BE2C (cell line): Measurements from ENCODE around the gene TBC1D4.

Experiments used
- DNase-seq: peaks from one replicate; pipeline ENCODE4 v3.0.0-alpha.2; 2020
- H3K27me3 ChIP-seq: fragments of 250-450 bp; sonication (Bioruptor Pico); 2 replicates; pipeline ENCODE4 v1.5.1; 2020; ENCODE audit warnings: mild to moderate bottlenecking
- H3K36me3 ChIP-seq: fragments of 250-450 bp; sonication (Bioruptor Pico); 2 replicates; pipeline ENCODE4 v1.5.1; 2020; ENCODE audit warnings: mild to moderate bottlenecking
- H3K4me1 ChIP-seq: fragments of 250-450 bp; sonication (Bioruptor Pico); 2 replicates; pipeline ENCODE4 v1.5.1; 2020
- H3K4me3 ChIP-seq: 2 replicates; pipeline ENCODE4 v1.5.1; 2011; ENCODE audit warnings: low read depth, low read length
- H3K9me3 ChIP-seq: fragments of 250-450 bp; sonication (Bioruptor Pico); 2 replicates; pipeline ENCODE4 v1.5.1; 2020
- CTCF ChIP-seq: IDR thresholded peaks from 2 replicates; pipeline ENCODE4 v1.5.1; 2012; ENCODE audit warnings: mild to moderate bottlenecking, low read depth, low read length

Gene TBC1D4

DNA sequence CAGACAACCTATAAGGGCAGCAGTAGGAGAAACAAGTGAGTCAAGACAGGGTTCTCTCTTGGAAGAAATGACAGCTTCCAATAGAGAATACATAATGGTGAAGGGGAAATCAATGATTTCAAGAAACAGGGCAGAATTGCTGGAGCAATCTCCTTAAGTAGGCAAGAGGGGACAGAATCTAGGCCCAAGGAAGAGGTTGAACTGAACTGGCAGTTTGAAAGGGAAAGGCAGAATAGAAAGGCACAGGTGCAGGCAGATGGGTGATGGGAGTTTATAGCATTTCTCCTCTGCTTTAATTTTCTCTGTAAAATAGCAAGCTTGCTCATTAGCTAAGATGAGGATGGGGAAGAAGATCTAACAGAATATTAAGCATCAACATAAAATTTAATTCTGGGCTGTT lies 110.8 kb downstream of the TBC1D4 start:
- H3K27me3 ChIP-seq = no peaks in the 10 kb centered on the region
- H3K4me3 ChIP-seq = no peak overlapping the region
- H3K36me3 ChIP-seq = no peaks in the 10 kb centered on the region
- DNase-seq = no peak
- no peaks in the 10 kb centered on the region for H3K9me3 ChIP-seq
- peaks cover 30% of the 10 kb centered on the region for H3K4me1 ChIP-seq
- TF ChIP-seq CTCF = no peak

DNA sequence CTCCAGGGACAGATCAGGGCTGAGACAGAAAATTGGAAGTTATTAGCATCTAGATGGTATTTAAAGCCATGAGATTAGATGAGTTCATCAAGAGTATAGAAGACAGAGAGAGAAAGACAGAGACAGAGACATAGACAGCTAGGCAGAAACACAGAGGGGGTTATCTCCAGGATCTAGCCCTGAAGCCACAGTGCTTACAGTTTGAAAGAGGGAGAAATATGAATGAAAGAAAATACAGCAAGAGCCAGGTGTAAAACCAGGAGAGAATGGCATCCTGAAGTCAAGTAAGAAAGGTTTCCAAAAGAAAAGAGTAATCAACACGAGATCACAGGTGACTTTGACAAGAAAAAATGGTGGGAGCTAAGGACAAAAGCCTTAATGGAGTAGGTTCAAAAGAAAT lies 111.2 kb downstream of the TBC1D4 start:
- Histone ChIP-seq H3K36me3 (no peaks in the 10 kb centered on the region), H3K9me3 (no peaks in the 10 kb centered on the region), H3K27me3 (no peaks in the 10 kb centered on the region), H3K4me3 (no peak overlapping the region), H3K4me1 (peaks cover 33% of the 10 kb centered on the region)
- no peak for DNase-seq
- no peak for TF ChIP-seq CTCF

- no peak for TF ChIP-seq CTCF
Measured at GRCh38 chr13:75369981-75370380, 112.0 kb downstream of the TBC1D4 start.

GRCh38 chr13:75368167-75368566 lies 113.8 kb downstream of the TBC1D4 start:
- Histone ChIP-seq H3K27me3 (no peaks in the 10 kb centered on the region), H3K4me3 (no peak overlapping the region), H3K36me3 (no peaks in the 10 kb centered on the region), H3K9me3 (no peaks in the 10 kb centered on the region), H3K4me1 (peaks cover 24% of the 10 kb centered on the region)
- no peak for DNase-seq
- no peak for TF ChIP-seq CTCF

More at GRCh38 chr13:75369981-75370380, 112.0 kb downstream of the TBC1D4 start:
- Histone ChIP-seq H3K36me3 (no peaks in the 10 kb centered on the region), H3K4me1 (peaks cover 33% of the 10 kb centered on the region), H3K27me3 (no peaks in the 10 kb centered on the region), H3K4me3 (no peak overlapping the region), H3K9me3 (no peaks in the 10 kb centered on the region)
- no peak for DNase-seq

- no peak overlapping the region for H3K4me3 ChIP-seq
- DNase-seq = no peak
- H3K4me1 ChIP-seq = peaks cover 16% of the 10 kb centered on the region
Measured at GRCh38 chr13:75366380-75367280, 115.3 kb downstream of the TBC1D4 start.

More at GRCh38 chr13:75366380-75367280, 115.3 kb downstream of the TBC1D4 start:
- H3K27me3 ChIP-seq = no peaks in the 10 kb centered on the region
- peaks cover 7% of the 10 kb centered on the region; the same call in 1 of the 2 replicates for H3K36me3 ChIP-seq
- no peaks in the 10 kb centered on the region for H3K9me3 ChIP-seq
- TF ChIP-seq CTCF = no peak
